NCI-H446 (cell line): Measurements from ENCODE around the gene UTF1.

Source experiments
- DNase-seq, 2 experiments: peaks; one replicate each; lab custom pipeline; 2025; lab: John Stamatoyannopoulos, UW

UTF1 gene

DNA sequence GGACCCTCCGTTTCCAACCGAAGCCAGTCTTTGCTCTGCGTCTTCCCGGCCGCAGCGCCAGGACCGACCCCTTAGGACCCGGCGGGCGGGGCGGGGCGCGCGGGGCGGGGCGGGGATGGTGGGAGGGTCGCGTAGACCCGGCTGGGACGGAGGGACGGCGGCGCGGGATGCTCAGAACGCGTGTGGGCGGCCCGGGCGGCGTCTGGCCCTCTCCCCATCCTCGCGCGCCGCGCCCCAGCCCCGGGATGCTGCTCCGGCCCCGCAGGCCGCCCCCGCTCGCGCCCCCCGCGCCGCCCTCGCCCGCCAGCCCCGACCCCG lies at the start of gene UTF1:
Gene UTF1 (plus strand): TSS at position 174 of the 318 bp plus-strand sequence. CDS start 72 bp downstream, at position 246.
- no peak for DNase-seq

DNA sequence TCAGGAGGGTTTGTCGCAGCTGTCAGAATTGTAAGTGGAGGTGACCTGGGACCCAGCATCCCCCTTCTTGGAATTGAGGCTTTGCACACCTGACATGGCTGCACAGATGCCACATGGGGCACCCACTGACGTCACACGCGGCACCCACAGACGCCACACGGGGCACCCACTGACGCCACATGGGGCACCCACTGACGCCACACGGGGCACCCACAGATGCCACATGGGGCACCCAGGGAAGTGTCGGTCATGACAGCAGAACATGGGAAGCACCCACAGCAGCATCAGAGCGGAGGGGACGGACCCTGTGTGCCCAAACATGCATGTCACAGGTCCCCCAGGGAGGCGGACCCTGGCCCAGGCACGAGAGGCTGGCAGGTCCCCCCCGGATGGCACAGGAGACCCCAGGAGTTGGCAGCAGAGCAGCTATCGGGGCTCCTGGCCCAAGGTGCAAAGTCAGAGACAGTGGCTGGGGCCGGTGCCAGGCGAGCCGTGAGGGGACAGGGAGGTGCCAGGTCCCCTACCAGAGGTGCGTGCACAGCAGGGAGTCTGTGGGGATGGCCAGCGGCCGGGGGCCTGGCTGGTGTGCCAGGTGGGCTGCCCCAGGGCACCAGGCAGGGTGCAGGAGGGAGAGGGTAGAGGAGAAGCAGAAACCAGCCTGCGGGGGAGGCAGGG lies 48.9 kb upstream of the UTF1 start:
- DNase-seq: no peak

DNA sequence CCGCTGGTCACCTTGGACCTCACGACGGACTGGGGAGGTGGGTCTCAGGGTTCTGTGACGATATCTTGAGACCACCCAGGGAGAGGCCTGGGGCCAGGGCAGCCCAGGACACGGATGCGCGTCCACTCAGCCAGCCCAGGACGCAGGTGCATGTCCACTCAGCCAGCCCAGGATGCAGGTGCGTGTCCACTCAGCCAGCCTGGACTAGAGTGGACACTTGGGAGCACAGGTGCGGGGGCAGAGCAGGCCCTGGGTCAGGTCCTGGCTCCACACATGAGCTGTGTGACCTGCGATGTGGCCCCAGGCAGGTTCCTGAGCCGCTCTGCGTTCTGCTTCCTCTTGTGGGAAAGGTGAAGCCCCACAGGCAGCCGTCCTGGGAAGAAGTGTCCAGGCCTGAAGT lies 47.8 kb upstream of the UTF1 start:
- no peak for DNase-seq

DNA sequence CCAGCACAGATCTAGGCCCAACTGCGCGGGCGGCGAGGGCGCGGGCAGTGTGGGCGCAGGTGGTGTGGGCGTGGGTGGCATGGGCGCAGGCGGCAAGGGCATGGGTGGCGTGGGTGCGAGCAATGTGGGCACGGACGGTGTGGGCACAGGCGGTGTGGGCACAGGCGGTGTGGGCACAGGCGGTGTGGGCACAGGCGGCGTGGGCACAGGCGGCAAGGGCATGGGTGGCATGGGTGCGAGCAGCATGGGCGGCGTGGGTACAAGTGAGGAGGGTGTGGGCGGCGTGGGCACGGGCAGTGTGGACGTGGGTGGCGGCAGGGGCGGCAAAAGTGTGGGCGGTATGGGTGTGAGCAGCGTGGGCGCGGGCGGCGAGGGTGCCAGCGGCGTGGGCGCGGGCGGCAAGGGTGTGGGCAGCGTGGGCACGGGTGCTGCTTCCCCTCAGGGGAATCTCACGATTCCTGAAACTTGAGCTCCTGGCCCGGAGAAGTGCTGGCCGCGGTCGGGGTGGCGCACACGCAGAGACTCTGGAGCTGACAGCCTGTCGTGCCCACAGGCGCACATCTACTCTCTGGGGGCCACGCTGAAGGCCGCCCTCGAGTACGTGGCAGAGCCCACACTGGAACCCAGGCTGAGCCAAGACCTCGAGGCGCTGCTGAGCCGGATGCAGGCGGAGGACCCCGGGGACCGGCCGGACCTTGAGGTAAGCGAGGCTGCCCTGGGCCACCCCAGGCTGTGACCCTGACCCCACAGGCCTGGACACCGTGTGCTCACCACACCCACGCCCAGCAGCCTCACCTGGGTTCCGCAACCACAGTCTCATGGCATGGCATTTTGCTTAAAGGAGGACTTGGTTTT lies 47.0 kb upstream of the UTF1 start:
- no peak for DNase-seq

- no peak for DNase-seq
These were observed 46.2 kb upstream of the UTF1 start for GRCh38 chr10:133183646-133184378.

- DNase-seq: no peak
These were observed 45.3 kb upstream of the UTF1 start for GRCh38 chr10:133184591-133185244.

GRCh38 chr10:133185421-133185820 lies 44.6 kb upstream of the UTF1 start:
- DNase-seq: no peak

DNA sequence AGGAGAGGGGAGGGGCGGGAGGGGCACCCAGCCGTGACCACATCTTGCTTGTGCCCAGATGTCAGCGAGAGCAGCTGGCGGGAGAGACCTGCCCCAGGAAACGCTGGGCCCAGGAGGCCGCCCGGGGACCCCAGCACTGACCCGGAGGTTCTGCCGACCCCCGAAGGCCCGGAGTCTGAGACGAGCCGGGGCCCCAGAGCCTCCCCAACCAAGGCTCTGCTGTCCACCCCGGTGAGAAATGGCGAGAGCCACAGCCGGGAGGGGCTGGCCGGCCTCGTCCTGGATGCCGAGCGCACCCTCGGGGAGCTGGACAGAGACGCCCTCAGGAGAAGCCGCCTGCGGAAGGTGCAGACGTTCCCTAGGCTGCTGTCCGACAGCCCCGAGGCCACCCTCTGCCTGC lies 44.1 kb upstream of the UTF1 start:
- DNase-seq: no peak

DNA sequence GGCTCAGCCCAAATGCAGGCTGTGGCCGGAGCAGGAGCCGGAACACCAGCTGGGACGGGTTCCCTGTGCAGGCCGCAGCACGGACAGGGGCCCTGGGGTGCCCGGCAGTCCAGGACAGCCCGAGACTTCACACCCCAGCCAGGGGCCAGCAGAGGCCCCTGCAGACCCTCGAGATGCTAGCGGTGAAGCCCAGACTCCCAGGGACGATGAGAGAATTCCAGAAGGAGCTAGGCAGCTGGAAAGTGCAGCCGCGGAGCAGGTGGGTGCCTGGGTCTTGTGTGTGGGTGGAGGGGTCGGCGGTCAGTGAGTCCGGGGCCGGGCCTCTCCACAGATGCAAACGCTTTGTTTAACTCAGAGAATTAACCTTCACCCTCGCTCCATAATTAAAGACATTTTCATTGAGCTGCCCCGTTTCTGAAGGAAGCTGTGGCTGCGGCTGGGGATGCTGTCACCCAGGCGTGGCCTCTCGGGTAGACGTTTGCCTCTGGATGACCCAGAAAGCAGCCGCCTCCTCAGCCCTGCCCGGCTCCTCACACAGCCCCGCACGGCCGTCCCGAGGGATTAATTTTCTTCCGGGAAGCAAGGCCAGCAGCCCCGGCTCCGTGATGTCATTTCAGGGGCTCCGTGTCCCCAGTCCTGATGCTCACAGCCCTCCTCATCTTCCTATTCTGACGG lies 43.5 kb upstream of the UTF1 start:
- DNase-seq: no peak

- no peak for DNase-seq
These were observed 42.7 kb upstream of the UTF1 start for GRCh38 chr10:133187091-133187905.

GRCh38 chr10:133187906-133188681 lies 41.9 kb upstream of the UTF1 start:
- no peak for DNase-seq

DNA sequence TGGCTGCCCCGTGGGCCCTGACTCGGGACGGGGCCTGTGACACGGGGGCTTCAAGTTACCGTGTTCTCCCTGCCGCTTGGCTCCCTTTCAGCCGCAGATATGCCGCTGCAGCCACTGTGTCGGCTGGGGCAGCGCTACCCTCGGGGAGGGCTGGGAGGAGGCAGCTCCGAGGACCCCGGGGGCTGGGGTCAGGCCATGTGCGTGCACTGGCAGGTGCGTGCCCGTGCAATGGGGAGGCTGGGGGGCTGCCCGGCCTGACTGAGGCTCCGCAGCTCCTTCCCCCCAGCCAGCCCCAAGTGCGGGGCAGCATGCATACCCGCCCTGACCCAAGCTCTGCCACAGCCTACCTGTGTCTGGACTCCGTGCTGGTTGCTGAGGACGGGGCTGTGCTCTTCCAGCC lies 40.8 kb upstream of the UTF1 start:
- DNase-seq: no peak

DNA sequence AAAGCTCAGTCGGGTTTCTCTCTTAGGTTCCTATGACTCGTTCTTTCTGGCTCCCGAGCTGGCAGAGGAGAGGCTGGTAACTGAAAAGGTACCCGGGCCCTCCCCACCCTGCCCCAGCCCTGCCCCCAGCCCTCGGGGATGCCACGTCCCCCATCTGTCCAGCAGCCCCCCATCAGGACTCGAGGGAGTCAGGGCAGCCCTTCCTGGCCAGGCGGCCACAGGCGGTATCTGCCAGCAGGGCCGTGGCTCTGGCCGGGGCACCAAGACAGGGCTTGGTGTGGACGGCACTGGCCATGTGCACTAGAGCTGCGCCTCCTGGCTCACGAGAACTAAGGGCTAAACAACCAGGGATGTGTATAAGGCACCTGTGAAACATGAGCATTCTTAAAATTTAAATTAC lies 40.3 kb upstream of the UTF1 start:
- no peak for DNase-seq

DNA sequence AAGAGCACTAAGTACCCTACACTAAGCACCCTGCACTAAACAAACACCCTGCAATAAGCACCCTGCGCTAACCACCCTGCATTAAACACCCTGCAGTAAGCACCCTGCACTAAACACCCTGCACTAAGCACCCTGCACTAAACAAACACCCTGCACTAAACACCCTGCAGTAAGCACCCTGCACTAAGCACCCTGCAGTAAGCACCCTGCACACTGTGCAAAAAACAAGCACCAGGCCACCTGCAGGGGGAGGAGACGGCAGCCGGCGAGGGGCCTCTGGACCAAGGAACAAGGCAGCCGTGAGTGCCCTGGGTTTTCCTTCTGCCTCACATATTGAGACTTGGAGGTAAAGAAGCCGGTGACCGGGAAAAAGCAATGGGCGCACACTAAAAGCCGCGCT lies 39.8 kb upstream of the UTF1 start:
- DNase-seq: no peak

DNA sequence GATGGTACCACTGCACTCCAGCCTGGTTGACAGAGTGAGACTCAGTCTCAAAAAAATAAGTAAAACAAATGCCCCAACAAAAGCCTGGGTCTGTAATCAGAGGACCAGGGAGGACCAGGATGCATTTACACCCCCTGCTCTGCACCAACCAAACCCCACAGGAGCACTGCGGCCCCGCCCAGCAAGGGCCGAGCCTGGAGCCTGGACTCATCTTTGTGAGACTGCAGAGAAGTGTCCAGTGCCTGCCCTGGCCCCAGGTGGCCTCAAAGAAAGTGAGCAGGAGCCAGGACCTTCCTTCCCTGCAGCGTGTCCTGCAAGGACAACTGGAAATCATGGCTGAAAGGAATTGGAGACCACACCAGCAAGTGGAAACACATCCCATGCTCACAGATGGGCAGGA lies 38.4 kb upstream of the UTF1 start:
- no peak for DNase-seq

DNA sequence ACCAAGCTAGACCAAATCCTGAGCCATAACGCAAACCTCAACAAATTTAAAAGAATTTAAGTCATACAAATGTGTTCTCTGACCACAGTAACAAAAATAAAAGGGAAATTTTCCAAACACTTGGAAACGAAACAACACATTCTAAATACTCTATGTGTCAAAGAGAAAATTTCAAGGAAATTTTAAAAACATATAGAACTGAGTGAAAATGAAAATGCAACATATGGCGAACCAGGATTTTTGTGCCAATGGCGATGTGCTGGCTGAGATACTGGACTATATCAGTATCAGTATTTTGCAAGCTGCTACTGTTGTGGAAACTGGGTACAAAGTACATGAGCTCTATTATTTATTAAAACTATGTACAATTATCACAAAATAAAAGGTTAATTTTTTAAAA lies 35.9 kb upstream of the UTF1 start:
- DNase-seq: no peak

GRCh38 chr10:133195096-133195495 lies 34.9 kb upstream of the UTF1 start:
- DNase-seq: no peak

DNA sequence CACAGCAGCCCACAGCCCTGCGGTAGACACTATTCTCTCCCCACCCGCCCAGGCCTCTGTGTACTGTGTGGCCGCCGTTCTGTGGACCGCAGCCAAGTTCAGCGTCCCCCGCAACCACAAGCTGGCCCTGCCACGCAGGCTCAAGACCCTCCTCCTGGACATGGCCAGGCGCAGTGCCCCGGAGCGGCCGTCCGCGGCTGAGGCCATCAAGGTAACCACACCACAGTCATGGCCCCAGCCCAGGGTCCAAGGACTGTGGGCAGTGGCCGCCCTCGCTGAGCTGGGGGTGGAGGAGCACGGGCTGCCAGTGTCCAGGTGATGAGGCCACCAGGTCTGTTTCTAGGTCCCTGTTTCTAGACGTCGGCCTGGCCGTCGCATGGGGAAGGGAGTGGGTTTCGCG lies 34.4 kb upstream of the UTF1 start:
- no peak for DNase-seq

- no peak for DNase-seq
These were observed 33.6 kb upstream of the UTF1 start for GRCh38 chr10:133196221-133196915.
